ENCODE data around the gene NHERF1. TPM values are rescaled to one million over a fixed set of nuclear protein-coding genes. Genes with fewer than 3 reads are reported as not detected.

Gene NHERF1
- total and polyA plus RNA-seq, 2 of the 13 experiments (the other 11 are each of a cell fraction or from before 2014, with no cell fraction given), result 169 to 269 TPM

- TF ChIP-seq MZF1 (CRISPR knock-in tag; IDR thresholded peaks at IDR 0.05; ENCODE audit: borderline replicate concordance) (no peak), CHD2 (IDR thresholded peaks at IDR 0.05; ENCODE audit: low read depth, low read length) (0 out of 2 replicates have a peak, but pooled peaks have one; percentile 14), NR2F6 (IDR thresholded peaks at IDR 0.05) (no peak), NR2F6 (CRISPR knock-in tag; IDR thresholded peaks at IDR 0.05) (0 out of 2 replicates have a peak, but pooled peaks have one; percentile 21), KDM5A (IDR thresholded peaks at IDR 0.05; ENCODE audit: borderline replicate concordance, low read length) (no peak), KAT8 (CRISPR knock-in tag; IDR thresholded peaks at IDR 0.05) (no peak), NFIC (IDR thresholded peaks at IDR 0.05; ENCODE audit: low read length) (no peak), ZNF761 (CRISPR knock-in tag; conservative IDR thresholded peaks at IDR 0.05) (no peak), ZNF891 (CRISPR knock-in tag; IDR thresholded peaks at IDR 0.05) (no peak), CCAR2 (optimal IDR thresholded peaks at IDR 0.05; ENCODE audit: low read depth, low read length) (no peak), IRF1 (CRISPR knock-in tag; IDR thresholded peaks at IDR 0.05; ENCODE audit: low read depth) (no peak), SSRP1 (CRISPR knock-in tag; IDR thresholded peaks at IDR 0.05) (no peak), MTF1 (CRISPR knock-in tag; IDR thresholded peaks at IDR 0.05) (no peak), SOX5 (CRISPR knock-in tag; IDR thresholded peaks at IDR 0.05; ENCODE audit: borderline replicate concordance) (0 out of 2 replicates have a peak, but pooled peaks have one; percentile 13), MAF1 (CRISPR knock-in tag; IDR thresholded peaks at IDR 0.05; ENCODE audit: borderline replicate concordance) (no peak), YEATS4 (CRISPR knock-in tag; IDR thresholded peaks at IDR 0.05; ENCODE audit: borderline replicate concordance) (no peak), NR2F1 (CRISPR knock-in tag; IDR thresholded peaks at IDR 0.05) (peak in 1 of 2 experiments; percentile 58; a peak in 2 of 4 replicates), NFE2L2 (IDR thresholded peaks at IDR 0.05; ENCODE audit: low read length) (0 out of 2 replicates have a peak, but pooled peaks have one; percentile 1), NR3C1 (CRISPR knock-in tag; IDR thresholded peaks at IDR 0.05) (no peak), POLR2AphosphoS2 (IDR thresholded peaks at IDR 0.05; ENCODE audit: low read depth, low read length) (peak; percentile 86; the same call in 1 of the 2 replicates), ZNF251 (CRISPR knock-in tag; IDR thresholded peaks at IDR 0.05) (no peak), CEBPB (IDR thresholded peaks at IDR 0.05; ENCODE audit: borderline replicate concordance, low read depth, low read length) (no peak), ZNF703 (CRISPR knock-in tag; IDR thresholded peaks at IDR 0.05; ENCODE audit: borderline replicate concordance) (no peak), JUN (CRISPR knock-in tag; IDR thresholded peaks at IDR 0.05) (no peak), ZNF382 (CRISPR knock-in tag; IDR thresholded peaks at IDR 0.05; ENCODE audit: borderline replicate concordance) (no peak), EP300 (IDR thresholded peaks at IDR 0.05; ENCODE audit: low read depth in 2 of 2, low read length in 2 of 2) (peak; percentile 30 to 64; a peak in 1 of 4 replicates), EP300 (CRISPR knock-in tag; IDR thresholded peaks at IDR 0.05; ENCODE audit: borderline replicate concordance) (peak; percentile 34; the same call in 1 of the 2 replicates), ZNF138 (CRISPR knock-in tag; IDR thresholded peaks at IDR 0.05; ENCODE audit: low read depth) (no peak), ZNF781 (CRISPR knock-in tag; IDR thresholded peaks at IDR 0.05; ENCODE audit: borderline replicate concordance, not compliant biosample characterization) (no peak), PAF1 (CRISPR knock-in tag; IDR thresholded peaks at IDR 0.05) (peak; percentile 46; the same call in 1 of the 2 replicates), ELF1 (CRISPR knock-in tag; IDR thresholded peaks at IDR 0.05) (no peak), MXD1 (CRISPR knock-in tag; IDR thresholded peaks at IDR 0.05) (no peak), CSRNP2 (CRISPR knock-in tag; conservative IDR thresholded peaks at IDR 0.05; ENCODE audit: low read depth) (no peak)
These were observed 25.5 kb downstream of the NHERF1 start (continued) for GRCh38 chr17:74773871-74774286.
